Measurements from ENCODE around the gene DIAPH3. TPM values are rescaled to one million over a fixed set of nuclear protein-coding genes. Genes with fewer than 3 reads are reported as not detected.

The DIAPH3 gene
- polyA plus RNA-seq, 3 donors = 0.04 to 0.09 TPM; not detected in 1

DNA sequence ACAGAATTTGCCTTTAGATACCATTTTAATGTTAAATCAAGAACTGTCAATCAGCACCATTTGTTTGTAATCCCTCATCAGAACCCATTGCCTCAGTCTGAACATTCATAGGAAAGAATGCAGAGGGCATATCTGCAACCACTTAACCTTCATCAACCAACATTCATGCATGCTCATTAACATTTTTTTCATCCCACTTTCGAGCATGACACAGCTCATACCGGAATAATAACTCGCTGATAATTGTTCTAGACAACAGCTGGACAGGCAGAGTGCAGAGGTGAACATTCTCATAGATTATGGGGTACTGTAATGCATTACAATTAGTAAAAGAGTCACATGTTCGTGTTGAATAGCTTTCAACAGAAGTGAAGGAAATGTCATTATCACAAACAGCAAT, 216.8 kb downstream of the DIAPH3 start:
- Histone ChIP-seq H4K20me1 (ENCODE audit: insufficient read depth, low read length) (no peaks in the 10 kb centered on the region), H3K4me1 (ENCODE audit: control insufficient read depth in 1 of 2, insufficient read depth in 2 of 2, low read length in 2 of 2) (no peaks in the 10 kb centered on the region), H3K9ac (ENCODE audit: insufficient read depth, low read length, poor library complexity, severe bottlenecking) (no peak overlapping the region), H3K9me3 (replicated peaks in 1 of 2; ENCODE audit: control insufficient read depth in 1 of 2, insufficient read depth in 1 of 2, low read length in 2 of 2) (no peaks in the 10 kb centered on the region), H3K27ac (ENCODE audit: low read depth in 1 of 2, low read length in 2 of 2) (no peak overlapping the region), H2AFZ (ENCODE audit: insufficient read depth, low read depth, low read length, poor library complexity, severe bottlenecking) (no peak overlapping the region), H3K4me3 (replicated peaks in 1 of 3; ENCODE audit: low read depth in 2 of 3, low read length in 3 of 3) (no peak overlapping the region), H3K4me2 (replicated peaks; ENCODE audit: extremely low read depth, low read length, poor library complexity, severe bottlenecking) (no peak overlapping the region), H3K27me3 (ENCODE audit: control insufficient read depth in 2 of 2, insufficient read depth in 2 of 2, low read length in 2 of 2) (no peaks in the 10 kb centered on the region), H3K36me3 (replicated peaks in 1 of 2; ENCODE audit: control insufficient read depth in 1 of 2, insufficient read depth in 2 of 2, low read length in 2 of 2) (no peaks in the 10 kb centered on the region), H3K79me2 (ENCODE audit: insufficient read depth, low read length) (no peaks in the 10 kb centered on the region)
- TF ChIP-seq, protein P1, sequence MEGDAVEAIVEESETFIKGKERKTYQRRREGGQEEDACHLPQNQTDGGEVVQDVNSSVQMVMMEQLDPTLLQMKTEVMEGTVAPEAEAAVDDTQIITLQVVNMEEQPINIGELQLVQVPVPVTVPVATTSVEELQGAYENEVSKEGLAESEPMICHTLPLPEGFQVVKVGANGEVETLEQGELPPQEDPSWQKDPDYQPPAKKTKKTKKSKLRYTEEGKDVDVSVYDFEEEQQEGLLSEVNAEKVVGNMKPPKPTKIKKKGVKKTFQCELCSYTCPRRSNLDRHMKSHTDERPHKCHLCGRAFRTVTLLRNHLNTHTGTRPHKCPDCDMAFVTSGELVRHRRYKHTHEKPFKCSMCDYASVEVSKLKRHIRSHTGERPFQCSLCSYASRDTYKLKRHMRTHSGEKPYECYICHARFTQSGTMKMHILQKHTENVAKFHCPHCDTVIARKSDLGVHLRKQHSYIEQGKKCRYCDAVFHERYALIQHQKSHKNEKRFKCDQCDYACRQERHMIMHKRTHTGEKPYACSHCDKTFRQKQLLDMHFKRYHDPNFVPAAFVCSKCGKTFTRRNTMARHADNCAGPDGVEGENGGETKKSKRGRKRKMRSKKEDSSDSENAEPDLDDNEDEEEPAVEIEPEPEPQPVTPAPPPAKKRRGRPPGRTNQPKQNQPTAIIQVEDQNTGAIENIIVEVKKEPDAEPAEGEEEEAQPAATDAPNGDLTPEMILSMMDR (IDR thresholded peaks at IDR 0.05) = no peak
- no peak for DNase-seq
- Mint-ChIP-seq H3K4me3 (no peak overlapping the region), H3K27ac (no peak overlapping the region), H3K9me3 (peaks cover 0 to 2% (median 0%) of the 10 kb centered on the region in 7 donors), H3K27me3 (ENCODE audit: low read depth in 3 of 3) (no peaks in the 10 kb centered on the region), H3K36me3 (peaks cover 0 to 2% of the 10 kb centered on the region in 2 donors), H3K4me1 (no peaks in the 10 kb centered on the region)
- no CpG with 5 or more reads among the region's 4 CpGs for WGBS (ENCODE audit: insufficient coverage)
- intact Hi-C loops (cut with micrococcal nuclease) = no loop called here

DNA sequence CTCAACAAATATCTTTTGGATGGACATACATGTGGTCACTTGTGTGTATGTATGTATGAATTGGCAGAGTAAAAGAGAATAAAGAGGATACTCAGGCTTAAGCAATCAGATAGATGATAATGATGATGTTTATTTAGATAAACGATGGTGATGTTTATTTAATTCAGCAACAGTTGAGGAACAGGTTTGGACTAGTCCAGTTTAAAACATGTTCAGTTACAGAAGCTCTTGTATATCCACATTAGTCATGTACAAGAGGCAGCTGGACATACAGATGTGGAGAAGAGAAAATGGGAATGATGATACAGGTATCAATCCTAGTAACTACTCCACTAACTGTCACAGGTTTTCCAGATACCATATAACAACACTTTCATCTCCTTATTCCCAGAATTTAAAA, 232.1 kb downstream of the DIAPH3 start:
- no peak overlapping the region for H3K9ac ChIP-seq (ENCODE audit: insufficient read depth, low read length, poor library complexity, severe bottlenecking)
- no peak overlapping the region for H3K4me2 ChIP-seq (replicated peaks; ENCODE audit: extremely low read depth, low read length, poor library complexity, severe bottlenecking)
- no peaks in the 10 kb centered on the region for H3K4me1 Mint-ChIP-seq
- no peaks in the 10 kb centered on the region for H3K27me3 Mint-ChIP-seq (ENCODE audit: low read depth in 3 of 3)
- H3K4me3 ChIP-seq (replicated peaks in 1 of 3; ENCODE audit: low read depth in 2 of 3, low read length in 3 of 3) = no peak overlapping the region
- intact Hi-C loops (cut with micrococcal nuclease) = no loop called here
- no peak for DNase-seq
- H3K9me3 ChIP-seq (replicated peaks in 1 of 2; ENCODE audit: control insufficient read depth in 1 of 2, insufficient read depth in 1 of 2, low read length in 2 of 2) = peaks cover 4 to 5% of the 10 kb centered on the region in 2 donors
- H3K4me3 Mint-ChIP-seq = no peak overlapping the region
- peaks cover 4 to 10% of the 10 kb centered on the region in 2 donors for H3K36me3 Mint-ChIP-seq
- H3K27ac Mint-ChIP-seq = no peak overlapping the region
- H3K27me3 ChIP-seq (ENCODE audit: control insufficient read depth in 2 of 2, insufficient read depth in 2 of 2, low read length in 2 of 2) = no peaks in the 10 kb centered on the region
- WGBS (ENCODE audit: insufficient coverage) = no CpG with 5 or more reads among the region's 1 CpG
- H3K79me2 ChIP-seq (ENCODE audit: insufficient read depth, low read length) = no peaks in the 10 kb centered on the region
- no peak overlapping the region for H3K27ac ChIP-seq (ENCODE audit: low read depth in 1 of 2, low read length in 2 of 2)
- H3K9me3 Mint-ChIP-seq = peaks cover 3 to 16% (median 11%) of the 10 kb centered on the region in 7 donors
- no peaks in the 10 kb centered on the region for H3K4me1 ChIP-seq (ENCODE audit: control insufficient read depth in 1 of 2, insufficient read depth in 2 of 2, low read length in 2 of 2)
- no peaks in the 10 kb centered on the region for H4K20me1 ChIP-seq (ENCODE audit: insufficient read depth, low read length)
- H2AFZ ChIP-seq (ENCODE audit: insufficient read depth, low read depth, low read length, poor library complexity, severe bottlenecking) = no peak overlapping the region
- H3K36me3 ChIP-seq (replicated peaks in 1 of 2; ENCODE audit: control insufficient read depth in 1 of 2, insufficient read depth in 2 of 2, low read length in 2 of 2) = no peaks in the 10 kb centered on the region
- TF ChIP-seq, protein P1 (IDR thresholded peaks at IDR 0.05) = no peak

Measured in CD14-positive monocyte (primary cell).